HG02938 (cell line): ENCODE results near the gene FAM209B.
"Not testable (repeated sequence)": the region's sequence is repeated elsewhere in the genome, so short reads cannot be mapped to it uniquely, and the experiment has no call there.

Experiments used
- ATAC-seq: cut with Tn5 transposase; IDR thresholded peaks from one replicate; pipeline ENCODE4 v1.9.1; 2021; ENCODE audit warnings: mild to moderate bottlenecking, moderate library complexity; ENCODE audit not compliant: unreplicated experiment

The FAM209B gene

DNA sequence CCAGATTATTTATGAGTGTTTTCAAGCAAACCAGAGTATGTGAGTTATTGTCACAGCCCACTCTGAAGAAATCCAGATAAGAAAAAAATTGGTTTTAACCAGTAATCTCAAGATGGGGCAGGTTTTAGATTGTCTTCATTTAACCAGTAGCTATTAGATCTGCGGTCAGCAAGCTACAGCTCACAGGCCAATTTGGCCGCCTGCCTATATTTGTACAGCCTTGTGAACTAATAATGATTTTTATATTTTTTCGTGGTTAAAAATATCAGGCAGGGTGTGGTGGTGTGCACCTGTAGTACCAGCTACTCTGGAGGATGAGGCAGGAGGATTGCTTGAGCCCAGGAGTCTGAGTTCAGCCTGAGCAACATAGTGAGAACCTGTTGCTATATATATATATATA, 5.0 kb downstream of the FAM209B start:
- no peak for ATAC-seq

DNA sequence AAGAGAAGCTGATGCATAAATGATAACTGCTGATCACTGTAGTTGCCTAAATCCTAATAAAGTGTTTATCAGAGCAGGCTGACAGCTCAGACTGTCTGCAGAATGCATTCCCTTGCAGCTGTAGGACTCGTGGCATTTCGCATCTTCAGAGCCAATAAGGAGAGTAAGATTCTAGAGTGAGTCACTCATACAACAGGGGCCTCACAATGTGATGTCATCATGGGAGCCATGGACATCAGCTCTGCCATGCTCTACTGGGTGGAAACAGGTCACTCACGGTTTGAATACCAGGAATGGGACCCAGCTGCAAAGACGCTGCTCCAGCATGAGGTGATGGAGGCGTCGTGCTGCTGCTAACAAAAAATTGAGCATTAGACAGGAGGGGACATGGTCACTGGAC, 7.4 kb downstream of the FAM209B start:
- ATAC-seq = no peak

DNA sequence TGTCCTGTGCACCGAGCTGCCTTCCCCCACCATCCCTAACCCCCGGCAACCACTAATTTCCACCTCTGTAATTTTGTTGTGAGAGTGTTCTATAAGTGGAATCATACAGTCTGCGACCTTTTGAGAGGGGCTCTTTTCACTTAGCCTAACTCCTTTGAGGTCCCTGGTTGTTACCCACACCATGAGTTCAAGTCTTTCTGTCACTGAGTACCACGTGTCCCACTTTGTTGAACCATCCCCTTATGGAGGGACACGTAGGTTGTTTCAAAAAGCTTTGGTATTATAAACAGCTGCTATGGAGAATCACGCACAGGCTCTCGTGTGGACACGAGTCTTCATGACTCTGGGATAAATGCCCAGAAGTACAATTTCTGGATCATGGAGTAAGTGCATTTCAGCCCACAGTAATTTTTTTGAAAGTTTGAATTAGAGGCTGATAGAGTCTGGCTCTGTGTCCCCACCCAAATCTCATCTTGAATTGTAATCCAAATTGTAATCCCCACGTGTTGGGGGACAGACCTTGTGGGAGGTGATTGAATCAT, 9.5 kb downstream of the FAM209B start:
- ATAC-seq = no peak

DNA sequence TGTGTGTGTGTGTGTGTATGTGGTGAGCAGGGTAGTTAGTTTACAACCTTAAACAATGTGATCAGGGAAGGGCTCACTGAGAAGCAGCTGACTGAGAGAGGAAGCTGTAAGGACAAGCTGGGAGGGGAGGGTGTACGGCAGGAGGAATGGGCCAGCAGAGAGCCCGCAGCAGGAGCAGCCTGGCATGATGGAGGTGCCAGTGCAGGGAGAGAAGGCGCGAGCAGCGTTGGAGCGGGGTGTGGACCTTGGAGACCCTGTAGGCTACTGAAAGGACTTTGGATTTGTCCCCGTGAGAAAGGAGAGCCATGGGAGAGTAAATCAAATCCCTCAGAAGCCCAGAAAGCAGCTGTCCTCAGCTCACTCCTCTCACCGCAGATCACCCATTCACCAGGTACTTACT, 18.5 kb downstream of the FAM209B start:
- ATAC-seq = no peak

DNA sequence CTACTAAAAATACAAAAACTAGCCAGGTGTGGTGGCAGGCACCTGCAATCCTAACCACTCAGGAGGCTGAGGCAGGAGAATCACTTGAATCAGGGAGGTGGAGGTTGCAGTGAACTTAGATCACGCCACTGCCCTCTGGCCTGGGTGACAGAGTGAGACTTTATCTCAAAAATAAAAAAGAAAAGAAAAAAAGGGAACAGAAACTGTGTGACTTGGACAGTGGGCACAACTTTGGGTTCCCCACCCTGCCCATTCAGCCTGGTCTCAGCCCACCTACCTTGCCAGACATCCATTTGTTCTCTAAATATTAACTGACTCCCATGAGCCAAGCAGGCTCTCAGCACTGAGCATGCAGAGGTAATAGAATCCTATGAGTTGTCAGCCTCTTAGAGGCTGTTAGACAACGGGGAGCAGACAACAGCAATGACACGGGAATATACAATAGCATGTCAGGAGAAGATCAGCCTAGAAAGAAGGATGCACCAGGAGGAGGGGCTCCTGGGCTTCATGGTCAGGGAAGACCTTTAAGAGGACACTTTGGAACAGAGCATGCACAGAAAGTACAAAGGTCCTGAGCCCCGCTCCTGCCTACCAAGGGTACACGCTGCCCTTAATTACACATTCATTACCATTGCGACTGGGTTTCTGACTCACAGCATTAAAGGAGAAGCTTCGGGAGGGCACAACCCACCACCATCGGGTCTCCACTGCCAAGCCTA, 20.0 kb downstream of the FAM209B start:
- ATAC-seq = no peak

DNA sequence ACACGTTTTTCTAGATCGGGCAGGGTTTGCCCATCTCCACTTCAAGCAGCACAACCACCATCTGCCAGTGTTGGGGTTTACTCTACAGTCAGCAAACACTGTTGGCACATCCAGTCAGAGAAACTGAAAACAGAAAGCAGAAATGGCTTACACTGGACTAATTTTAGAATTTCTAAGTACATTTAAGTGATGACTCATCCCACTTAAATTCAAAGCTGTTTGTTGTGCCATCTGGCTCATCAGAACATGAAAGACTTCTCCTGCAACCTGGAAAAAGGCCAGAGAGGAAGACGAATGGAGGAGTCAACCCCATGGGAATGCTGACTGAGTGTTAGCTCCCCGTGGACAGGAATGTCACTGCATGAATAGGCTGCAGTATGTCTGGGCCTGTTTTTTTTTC, 21.8 kb downstream of the FAM209B start:
- ATAC-seq = peak; percentile 84

DNA sequence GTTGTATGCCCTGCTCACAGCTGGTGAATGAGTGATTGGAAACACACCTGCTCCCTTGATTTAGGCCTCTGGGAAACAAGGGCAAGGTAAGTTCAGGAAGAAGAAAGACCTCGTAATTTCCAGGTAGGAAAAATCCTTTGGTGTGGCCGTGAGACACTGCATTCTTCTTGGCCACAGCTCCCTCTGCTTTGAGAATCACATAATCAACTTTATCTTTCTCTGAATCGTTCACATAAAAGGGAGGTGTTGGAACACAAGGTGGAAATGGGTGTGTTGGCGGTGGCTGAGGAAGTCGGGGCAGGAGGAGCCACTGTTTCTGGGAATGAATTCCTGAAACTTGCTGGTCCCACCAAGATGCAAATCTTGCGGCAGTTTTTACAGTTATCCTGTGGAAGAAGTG, 25.9 kb downstream of the FAM209B start:
- ATAC-seq = no peak

DNA sequence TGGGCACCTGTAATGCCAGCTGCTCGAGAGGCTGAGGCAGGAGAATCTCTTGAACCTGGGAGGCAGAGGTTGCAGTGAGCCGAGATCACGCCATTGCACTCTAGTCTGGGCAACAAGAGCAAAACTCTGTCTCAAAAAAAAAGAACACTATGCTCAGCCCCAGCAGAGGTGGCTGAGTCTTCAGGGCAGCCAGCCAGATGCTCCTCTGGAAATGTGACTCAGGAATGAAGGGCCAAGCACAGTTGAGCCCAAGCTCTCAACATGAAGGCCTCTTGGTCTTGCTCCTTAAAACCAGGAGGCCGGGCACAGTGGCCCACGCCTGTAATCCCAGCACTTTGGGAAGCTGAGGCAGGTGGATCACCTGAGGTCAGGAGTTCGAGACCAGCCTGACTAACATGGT, 31.5 kb downstream of the FAM209B start:
- not testable (repeated sequence) for ATAC-seq

DNA sequence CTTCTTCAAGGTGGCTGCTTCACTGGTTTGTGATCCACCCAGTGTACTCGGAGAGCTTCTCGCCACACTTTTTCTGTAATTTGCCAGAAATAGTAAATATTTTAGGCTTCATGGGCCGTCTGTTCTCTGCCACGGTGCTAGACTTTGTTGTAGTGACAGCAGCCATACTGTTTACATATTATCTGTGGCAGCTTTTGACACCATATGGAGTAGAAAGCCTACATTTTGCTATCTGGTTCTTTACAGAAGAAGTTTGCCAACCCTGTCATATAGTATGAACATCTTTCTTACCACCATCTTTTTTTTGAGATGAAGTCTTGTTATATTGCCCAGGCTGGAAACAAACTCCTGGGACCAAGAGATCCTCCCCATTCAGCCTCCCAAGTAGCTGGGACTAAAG, 32.5 kb downstream of the FAM209B start:
- ATAC-seq = no peak

DNA sequence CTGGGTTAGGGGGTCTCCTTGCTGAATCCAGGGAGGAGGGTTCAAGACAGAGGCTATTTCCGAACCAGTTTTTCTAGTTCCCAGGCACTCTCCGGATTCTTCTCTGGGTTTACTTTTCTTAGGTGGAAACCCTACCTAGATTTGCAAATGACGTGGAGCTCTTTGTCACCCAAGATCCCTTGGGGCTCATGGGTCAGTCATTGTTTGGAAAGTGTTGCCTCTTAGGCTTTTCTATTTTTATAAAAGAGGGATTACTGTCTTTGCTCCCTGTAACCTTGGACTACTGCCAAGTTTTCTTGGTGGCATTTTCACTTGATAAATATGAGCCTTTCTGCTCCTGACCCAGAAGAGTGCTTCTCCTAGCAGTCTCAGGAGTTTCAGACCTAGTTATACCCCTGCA, 33.6 kb downstream of the FAM209B start:
- ATAC-seq = no peak

DNA sequence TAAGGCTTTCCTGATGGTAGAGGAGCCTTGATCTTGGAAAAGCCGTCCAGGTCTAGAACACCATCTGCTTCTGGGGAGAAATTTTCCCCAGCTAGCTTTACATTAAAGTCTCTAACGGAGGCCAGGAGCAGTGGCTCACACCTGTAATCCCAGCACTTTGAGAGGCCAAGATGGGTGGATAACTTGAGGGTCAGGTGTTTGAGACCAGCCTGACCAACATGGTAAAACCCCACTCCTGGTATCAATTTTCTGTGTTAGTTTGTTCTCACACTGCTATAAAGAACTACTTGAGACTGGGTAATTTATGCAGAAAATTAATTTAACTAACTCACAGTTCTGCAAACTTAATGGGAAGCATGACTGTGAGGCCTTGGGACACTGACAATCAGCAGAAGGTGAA, 37.8 kb downstream of the FAM209B start:
- ATAC-seq = no peak

DNA sequence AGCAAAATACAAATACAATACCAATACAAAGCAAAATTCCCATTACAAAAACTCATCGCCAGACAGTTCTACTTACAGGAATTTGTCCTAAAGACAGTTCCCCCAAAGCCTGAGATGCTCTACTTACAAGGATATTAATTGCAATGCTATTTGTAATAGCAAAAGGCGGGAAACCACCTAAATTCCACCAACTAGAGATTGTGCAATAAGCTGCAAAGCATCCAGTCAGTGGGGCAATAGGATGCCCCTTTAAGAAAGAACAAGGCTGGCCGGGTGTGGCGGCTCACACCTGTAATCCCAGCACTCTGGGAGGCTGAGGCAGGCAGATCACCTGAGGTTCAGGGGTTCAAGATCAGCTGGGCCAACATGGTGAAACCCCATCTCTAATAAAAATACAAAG, 39.1 kb downstream of the FAM209B start:
- no peak for ATAC-seq

DNA sequence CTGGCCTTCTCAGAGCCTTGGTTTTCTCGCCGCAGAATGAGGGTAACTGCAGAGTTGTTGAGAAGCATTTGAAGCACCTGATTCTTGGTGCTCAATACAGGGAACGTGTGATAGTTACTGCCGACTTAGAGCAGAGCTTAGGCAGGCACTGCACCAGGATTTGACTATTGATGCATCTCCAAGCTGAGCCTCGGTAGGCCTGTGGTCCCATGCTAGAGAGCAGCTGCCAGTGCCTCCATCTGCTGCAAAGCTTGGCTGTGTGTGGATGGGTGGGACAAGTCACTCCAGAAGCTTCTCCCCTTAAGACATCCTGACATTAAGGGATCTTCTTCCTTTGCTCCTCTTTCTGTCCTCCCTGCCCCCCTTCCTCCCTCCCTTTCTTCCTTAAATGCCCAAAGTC, 40.9 kb downstream of the FAM209B start:
- no peak for ATAC-seq

DNA sequence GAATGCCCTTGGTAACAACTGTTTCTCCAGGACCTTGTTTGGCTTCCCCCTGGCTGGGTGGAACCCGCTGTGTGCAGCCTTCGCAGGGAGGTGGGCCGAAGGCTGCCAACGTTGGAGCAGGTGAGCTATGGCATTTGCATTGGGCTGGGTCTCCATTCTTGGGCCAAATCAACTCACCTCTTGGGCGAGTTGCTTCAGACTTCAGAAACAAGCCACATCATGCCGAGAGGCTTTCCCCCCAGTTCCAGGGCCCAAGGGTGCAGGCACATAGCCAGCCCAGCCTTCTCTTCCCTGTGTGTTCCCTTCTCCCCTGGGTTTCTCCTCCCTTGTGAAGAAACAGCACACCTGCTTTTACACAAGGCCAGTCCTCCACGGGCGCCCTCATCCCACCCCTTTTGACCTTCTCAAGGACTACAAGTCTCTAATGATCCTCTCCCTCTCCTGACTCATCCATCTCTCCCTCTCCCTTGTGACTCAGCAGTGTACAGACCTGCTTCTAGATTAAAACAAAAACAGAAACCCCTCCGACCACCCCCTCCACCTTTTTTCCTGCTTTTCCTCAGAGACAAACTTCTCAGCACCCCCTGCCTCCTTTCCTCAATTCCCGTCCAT, 41.6 kb downstream of the FAM209B start:
- no peak for ATAC-seq

DNA sequence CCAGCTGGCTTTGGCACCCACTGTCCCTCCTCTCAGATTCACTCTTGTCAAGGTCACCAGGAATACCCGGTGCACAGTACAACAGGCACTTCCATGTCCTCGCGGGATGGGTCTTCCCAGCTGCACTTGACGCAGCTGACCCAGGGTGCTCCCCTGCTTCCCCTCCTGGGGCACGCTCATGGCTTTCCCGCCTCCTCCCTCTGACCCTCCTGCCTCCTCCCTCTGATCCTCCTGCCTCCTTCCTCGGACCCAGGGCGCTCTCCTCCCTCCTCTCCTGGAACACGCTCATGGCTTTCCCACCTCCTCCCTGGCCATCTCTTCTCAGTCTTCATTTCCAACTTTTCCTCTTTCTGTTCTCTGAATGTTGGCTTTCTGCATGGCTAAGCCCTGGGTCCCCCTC, 42.1 kb downstream of the FAM209B start:
- ATAC-seq = no peak

DNA sequence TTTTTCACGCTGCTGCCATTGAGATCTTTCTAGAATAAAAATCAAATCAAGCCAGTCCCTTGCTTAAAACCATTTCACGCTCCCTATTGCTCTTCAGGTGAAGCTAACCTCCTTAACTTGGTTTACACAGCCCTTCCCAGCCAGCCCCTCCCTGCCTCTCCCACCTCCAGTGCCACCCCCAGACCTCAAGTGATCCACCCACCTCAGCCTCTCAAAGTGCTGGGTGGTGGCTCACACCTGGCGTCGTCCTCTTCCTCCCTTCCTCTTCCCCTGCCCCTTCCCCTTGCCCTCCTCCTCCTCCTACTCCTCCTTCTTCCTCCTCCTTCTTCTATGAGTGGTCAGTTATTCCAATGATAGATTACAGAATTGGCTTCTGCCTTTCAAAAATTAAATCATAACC, 42.9 kb downstream of the FAM209B start:
- no peak for ATAC-seq

DNA sequence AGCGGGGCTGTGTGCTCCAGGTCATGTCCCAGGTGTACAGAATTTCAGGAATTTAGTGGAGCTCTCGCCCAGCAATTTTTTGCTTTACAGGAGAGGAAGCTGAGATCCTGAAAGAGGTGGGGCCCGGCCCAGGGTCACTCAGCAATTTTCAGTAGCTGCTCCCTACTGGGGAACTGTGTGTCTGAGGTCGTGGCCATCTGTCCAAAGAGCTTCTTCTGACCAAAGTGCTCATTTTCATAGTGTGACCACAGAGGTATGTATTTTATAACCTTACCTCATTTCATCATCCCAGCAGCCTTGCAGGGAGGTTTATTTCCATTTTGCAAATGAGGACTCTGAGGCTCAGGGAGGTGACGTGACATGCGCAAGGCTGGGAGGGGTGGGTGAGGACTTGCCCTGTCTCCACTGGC, 46.3 kb downstream of the FAM209B start:
- ATAC-seq = no peak

DNA sequence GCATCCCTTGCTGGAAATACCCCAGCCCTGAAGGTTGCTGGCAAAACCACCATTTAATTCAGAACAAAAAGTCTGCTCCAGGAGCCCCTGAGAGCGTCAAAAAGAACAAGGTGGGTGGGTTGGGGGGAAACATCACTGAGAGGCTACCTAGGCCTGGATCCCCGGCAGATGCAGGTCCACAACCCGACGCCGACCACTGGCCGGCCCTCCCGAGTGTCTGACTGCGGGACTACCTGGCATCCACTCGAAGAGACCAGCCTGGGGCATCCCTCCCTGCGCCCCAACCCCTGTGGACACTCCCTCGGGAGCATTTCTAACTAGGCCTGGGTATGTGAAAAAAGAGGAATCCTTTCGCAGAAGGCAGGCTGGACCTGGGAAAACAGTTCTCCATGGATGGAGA, 47.2 kb downstream of the FAM209B start:
- ATAC-seq = no peak

DNA sequence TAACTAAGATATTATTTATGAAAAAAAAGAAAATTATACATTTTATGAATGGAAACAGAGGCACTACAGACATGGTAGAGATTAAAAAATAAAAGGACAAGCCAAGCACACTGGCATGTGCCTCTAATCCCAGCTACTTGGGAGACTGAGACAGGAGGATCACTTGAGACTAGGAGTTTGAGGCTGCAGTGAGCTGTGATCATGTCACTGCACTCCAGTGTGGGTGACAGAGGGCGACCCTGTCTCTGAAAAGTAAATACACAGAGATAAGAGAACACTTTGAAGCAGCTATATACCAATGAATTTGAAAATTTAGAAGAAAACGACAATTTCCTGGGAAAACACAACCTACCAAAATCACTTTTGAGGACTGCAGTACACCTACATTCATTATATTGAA, 48.7 kb downstream of the FAM209B start:
- no peak for ATAC-seq

DNA sequence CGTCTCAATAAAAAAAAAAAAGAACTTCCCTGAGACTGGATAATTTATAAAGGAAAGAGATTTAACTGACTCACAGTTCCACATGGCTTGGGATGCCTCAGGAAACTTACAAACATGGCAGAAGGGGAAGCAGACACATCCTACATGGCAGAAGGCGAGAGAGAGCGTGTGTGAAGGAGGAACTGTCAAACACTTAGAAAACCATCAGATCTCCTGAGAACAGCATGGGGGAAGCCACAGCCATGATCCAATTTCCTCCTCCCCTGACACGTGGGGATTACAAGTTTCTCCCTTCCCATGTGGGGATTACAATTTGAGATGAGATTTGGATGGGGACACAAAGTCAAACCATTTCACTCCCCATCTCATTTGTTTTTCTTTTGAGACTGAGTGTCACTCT, 49.5 kb downstream of the FAM209B start:
- ATAC-seq = no peak

DNA sequence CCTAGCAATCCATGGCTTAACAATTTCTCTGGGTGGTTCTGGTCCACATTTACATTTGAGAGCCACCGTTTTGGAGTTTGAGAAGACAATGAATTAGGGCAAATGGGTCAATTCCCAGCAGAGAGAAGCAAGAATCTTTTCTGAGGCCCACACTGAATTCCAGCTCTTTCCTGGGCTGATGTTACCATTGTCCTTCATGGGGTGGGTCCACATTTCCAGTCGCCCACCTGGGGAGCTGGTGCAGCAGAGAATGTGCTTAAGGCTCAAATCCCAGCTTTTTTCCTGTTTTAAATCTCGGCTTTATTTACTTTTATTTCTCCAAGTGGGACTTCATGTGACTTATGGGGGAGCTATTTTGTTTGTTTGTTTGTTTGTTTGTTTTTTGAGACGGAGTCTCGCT, 51.9 kb downstream of the FAM209B start:
- no peak for ATAC-seq
